ENCODE measurements around the gene PRKD2. TPM values are rescaled to one million over a fixed set of nuclear protein-coding genes. Genes with fewer than 3 reads are reported as not detected.
"Not testable (repeated sequence)": the region's sequence is repeated elsewhere in the genome, so short reads cannot be mapped to it uniquely, and the experiment has no call there.

PRKD2 gene
- 10 to 100 TPM in 4 of 5 donors, 1 to 10 TPM in 1; 7.0 to 40.8 (median 18.5) TPM for total RNA-seq
- 10 to 100 TPM; 26.5 to 50.6 (median 39.7) TPM for polyA plus RNA-seq
- long read RNA-seq, donor 1, partial matches to known transcripts: 0 of 1 reads
- long read RNA-seq, donor 1, other reads (novel, unspliced or antisense): 0 of 1 reads
- long read RNA-seq, donor 2, partial matches to known transcripts: 0 of 3 reads
- long read RNA-seq, donor 2, other reads (novel, unspliced or antisense): 0 of 3 reads
- long read RNA-seq, donor 3: 0 reads
- long read RNA-seq, donor 4, partial matches to known transcripts: 0 of 1 reads
- long read RNA-seq, donor 4, other reads (novel, unspliced or antisense): 0 of 1 reads
- long read RNA-seq, donor 5, partial matches to known transcripts: 0 of 2 reads
- long read RNA-seq, donor 5, other reads (novel, unspliced or antisense): 0 of 2 reads
- long read RNA-seq, donor 6, partial matches to known transcripts: 0 of 8 reads
- long read RNA-seq, donor 6, other reads (novel, unspliced or antisense): 0 of 8 reads
- long read RNA-seq, donor 7: 0 reads
- long read RNA-seq, donor 8: 0 reads
- long read RNA-seq, donor 9, partial matches to known transcripts: 5 of 6 reads
- long read RNA-seq, donor 9, other reads (novel, unspliced or antisense): 0 of 6 reads
- long read RNA-seq, donor 10: 0 reads

DNA sequence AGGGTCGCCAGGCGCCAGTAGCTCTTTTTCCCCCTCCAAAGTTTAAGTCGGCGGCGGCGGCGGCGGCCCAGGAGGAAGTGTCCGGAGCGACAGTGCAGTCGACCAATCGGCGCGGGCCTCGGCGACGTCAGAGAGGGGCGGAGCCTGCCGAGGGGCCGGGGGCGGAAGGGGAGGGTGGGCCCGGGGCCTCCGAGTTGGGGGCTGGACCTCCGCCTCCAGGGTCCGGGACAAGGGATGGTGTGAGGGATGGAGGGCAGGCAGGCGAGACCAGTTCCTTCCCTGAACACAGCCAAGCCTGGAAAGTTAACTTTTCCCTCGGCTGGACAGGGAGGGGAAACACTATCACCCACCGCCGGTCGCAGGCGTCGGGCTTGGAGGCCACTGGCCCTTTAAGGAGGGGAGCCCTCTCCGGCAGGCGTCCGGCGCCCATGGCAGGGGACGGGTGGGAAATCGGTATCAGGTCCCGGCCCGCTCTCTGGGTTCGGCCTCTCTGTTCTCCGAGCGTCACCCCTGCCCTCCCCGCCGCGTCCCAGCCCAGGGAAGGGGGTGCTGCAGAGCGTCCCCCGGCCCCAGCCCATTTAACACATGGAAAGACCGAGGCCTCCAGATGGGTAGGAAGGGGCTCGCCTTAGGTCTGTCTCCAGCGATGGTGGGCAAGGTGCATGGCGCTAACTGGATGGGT lies at the start of gene PRKD2:
PRKD2 (minus strand) TSS at position 81 of the 682 bp plus-strand sequence. CDS start 744 bp downstream, outside the sequence.
- TF ChIP-seq POLR2A (IDR thresholded peaks at IDR 0.05) (no peak), POLR2AphosphoS5 (IDR thresholded peaks at IDR 0.05) (peak; percentile 17 to 41 (median 36))
- Histone ChIP-seq H3K4me1 (peaks cover 19 to 53% (median 43%) of the 10 kb centered on the region in 4 donors), H3K4me3 (peak within 1 kb of the TSS; percentile 69 to 76 (median 74)), H3K27ac (peak within 1 kb of the TSS; percentile 75 to 93 (median 91)), H3K36me3 (peaks cover 21 to 32% (median 30%) of the 10 kb centered on the region in 4 donors), H3K9me3 (no peaks in the 10 kb centered on the region), H3K27me3 (no peaks in the 10 kb centered on the region)
- DNase-seq: peak; percentile 93 to 96
- 0 to 2% (median 1%) methylated on average over 30 to 52 of the region's 52 CpGs for WGBS, 5 donors
- intact Hi-C loops (cut with DNase I; ENCODE audit: low total_unique reads): no loop called here

DNA sequence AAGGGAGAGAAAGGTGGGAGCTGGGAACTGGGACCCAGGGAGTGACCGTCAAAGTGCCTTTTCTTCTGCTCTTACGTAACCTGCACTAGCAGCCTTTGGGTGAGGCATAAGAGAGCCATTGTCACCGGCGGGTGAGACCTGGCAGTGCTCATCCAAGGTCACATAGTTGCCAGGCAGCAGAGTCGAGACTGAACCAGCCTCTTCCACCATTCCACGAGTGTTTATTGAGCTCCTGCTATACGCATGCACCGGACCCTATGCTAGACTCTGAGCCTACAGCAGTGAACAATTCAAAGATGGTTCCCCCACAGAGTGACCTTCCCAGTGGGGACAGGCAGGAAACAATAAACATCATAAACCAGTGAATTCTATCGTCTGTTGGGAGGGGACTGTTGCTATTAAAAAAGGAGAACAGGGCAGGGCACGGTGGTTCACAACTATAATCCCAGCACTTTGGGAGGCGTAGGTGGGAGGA lies 47.9 kb upstream of the PRKD2 start:
- Histone ChIP-seq H3K27me3 (no peaks in the 10 kb centered on the region), H3K27ac (no peak overlapping the region), H3K9me3 (no peaks in the 10 kb centered on the region), H3K36me3 (no peaks in the 10 kb centered on the region), H3K4me3 (no peak overlapping the region), H3K4me1 (peaks cover 0 to 18% (median 8%) of the 10 kb centered on the region in 4 donors)
- DNase-seq: peak in 1 of 2 donors; percentile 77
- TF ChIP-seq EP300 (IDR thresholded peaks at IDR 0.05): no peak
- no peak for TF ChIP-seq POLR2AphosphoS5 (IDR thresholded peaks at IDR 0.05)
- TF ChIP-seq POLR2A (IDR thresholded peaks at IDR 0.05): no peak
- TF ChIP-seq, protein P1, sequence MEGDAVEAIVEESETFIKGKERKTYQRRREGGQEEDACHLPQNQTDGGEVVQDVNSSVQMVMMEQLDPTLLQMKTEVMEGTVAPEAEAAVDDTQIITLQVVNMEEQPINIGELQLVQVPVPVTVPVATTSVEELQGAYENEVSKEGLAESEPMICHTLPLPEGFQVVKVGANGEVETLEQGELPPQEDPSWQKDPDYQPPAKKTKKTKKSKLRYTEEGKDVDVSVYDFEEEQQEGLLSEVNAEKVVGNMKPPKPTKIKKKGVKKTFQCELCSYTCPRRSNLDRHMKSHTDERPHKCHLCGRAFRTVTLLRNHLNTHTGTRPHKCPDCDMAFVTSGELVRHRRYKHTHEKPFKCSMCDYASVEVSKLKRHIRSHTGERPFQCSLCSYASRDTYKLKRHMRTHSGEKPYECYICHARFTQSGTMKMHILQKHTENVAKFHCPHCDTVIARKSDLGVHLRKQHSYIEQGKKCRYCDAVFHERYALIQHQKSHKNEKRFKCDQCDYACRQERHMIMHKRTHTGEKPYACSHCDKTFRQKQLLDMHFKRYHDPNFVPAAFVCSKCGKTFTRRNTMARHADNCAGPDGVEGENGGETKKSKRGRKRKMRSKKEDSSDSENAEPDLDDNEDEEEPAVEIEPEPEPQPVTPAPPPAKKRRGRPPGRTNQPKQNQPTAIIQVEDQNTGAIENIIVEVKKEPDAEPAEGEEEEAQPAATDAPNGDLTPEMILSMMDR (IDR thresholded peaks at IDR 0.05): no peak
- 54 to 80% (median 61%) methylated on average over 11 of the region's 11 CpGs for WGBS, 5 donors
- intact Hi-C loops (cut with DNase I; ENCODE audit: low total_unique reads): no loop called here

DNA sequence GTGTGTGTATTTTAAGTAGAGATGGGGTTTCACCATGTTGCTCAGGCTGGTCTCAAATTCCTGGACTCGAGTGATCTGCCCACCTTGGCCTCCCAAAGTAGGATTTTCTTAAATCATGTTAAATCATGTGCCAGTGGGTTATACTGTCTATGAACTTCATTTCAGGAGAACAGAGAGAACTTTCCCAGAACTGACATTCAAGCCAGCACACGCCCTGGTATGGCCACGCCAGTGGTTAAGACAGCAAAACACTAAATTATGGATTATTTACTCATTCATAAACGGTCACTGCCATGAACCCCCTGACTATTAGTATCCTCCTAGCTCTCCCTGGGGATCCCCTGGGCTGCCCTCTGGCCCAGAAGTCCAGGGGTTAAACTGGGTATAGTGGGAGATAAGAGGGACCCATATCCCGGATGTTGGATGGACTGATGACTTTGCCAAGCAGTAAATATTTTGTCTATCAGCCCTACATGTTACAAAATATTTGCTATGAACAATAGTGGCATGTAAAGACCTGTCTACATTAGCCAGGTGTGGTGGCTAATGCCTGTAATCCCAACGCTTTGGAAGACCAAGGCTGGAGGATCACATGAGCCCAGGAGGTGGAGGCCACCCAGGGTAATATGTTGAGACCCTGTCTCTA lies 45.5 kb upstream of the PRKD2 start:
- WGBS, 5 donors: 60 to 73% (median 62%) methylated on average over 6 of the region's 6 CpGs
- peaks cover 0 to 4% (median 0%) of the 10 kb centered on the region in 4 donors for H3K36me3 ChIP-seq
- no peak overlapping the region for H3K4me3 ChIP-seq
- no peak for TF ChIP-seq POLR2A (IDR thresholded peaks at IDR 0.05)
- TF ChIP-seq EP300 (IDR thresholded peaks at IDR 0.05): no peak
- TF ChIP-seq, protein P1 (IDR thresholded peaks at IDR 0.05): no peak
- TF ChIP-seq POLR2AphosphoS5 (IDR thresholded peaks at IDR 0.05): no peak
- no peaks in the 10 kb centered on the region for H3K27me3 ChIP-seq
- H3K9me3 ChIP-seq: no peaks in the 10 kb centered on the region
- intact Hi-C loops (cut with DNase I; ENCODE audit: low total_unique reads): no loop called here
- H3K27ac ChIP-seq: no peak overlapping the region
- no peak for DNase-seq
- H3K4me1 ChIP-seq: peaks cover 0 to 25% (median 7%) of the 10 kb centered on the region in 4 donors

- Histone ChIP-seq H3K4me1 (peaks cover 0 to 34% (median 9%) of the 10 kb centered on the region in 4 donors), H3K36me3 (peaks cover 0 to 8% (median 5%) of the 10 kb centered on the region in 4 donors), H3K9me3 (no peaks in the 10 kb centered on the region), H3K4me3 (no peak overlapping the region), H3K27ac (peak overlapping the region in 4 of 5 donors; percentile 14 to 74 (median 68)), H3K27me3 (no peaks in the 10 kb centered on the region)
- intact Hi-C loops (cut with DNase I; ENCODE audit: low total_unique reads): no loop called here
- DNase-seq: peak in 1 of 2 donors; percentile 31
- no peak for TF ChIP-seq POLR2AphosphoS5 (IDR thresholded peaks at IDR 0.05)
- 32 to 43% (median 36%) methylated on average over 5 of the region's 5 CpGs for WGBS, 5 donors
These were observed 44.5 kb upstream of the PRKD2 start for GRCh38 chr19:46761418-46761831.

GRCh38 chr19:46760897-46761296 lies 44.0 kb upstream of the PRKD2 start:
- 70 to 81% (median 77%) methylated on average over 4 of the region's 4 CpGs for WGBS, 5 donors
- H3K36me3 ChIP-seq: peaks cover 0 to 13% (median 10%) of the 10 kb centered on the region in 4 donors
- peaks cover 0 to 38% (median 9%) of the 10 kb centered on the region in 4 donors for H3K4me1 ChIP-seq
- H3K27me3 ChIP-seq; DNase-seq; intact Hi-C loops (cut with DNase I; ENCODE audit: low total_unique reads); H3K9me3 ChIP-seq; H3K4me3 ChIP-seq: not testable (repeated sequence)
- peak overlapping the region in 4 of 5 donors; percentile 46 to 74 (median 68) for H3K27ac ChIP-seq
